Regular cardiac myocyte (primary cell): ENCODE measurements around the gene ACO2. TPM values are rescaled to one million over a fixed set of nuclear protein-coding genes. Genes with fewer than 3 reads are reported as not detected.

ENCODE experiments used
- total RNA-seq: library from RNA; depleted of rRNA; stranded (reverse); fragments of >200 nt; gene quantifications from 2 replicates; pipeline ENCODE4 v1.2.3, GENCODE V29; 2014

ACO2 gene
- total RNA-seq = 57.5 and 103 TPM in 2 replicates

DNA sequence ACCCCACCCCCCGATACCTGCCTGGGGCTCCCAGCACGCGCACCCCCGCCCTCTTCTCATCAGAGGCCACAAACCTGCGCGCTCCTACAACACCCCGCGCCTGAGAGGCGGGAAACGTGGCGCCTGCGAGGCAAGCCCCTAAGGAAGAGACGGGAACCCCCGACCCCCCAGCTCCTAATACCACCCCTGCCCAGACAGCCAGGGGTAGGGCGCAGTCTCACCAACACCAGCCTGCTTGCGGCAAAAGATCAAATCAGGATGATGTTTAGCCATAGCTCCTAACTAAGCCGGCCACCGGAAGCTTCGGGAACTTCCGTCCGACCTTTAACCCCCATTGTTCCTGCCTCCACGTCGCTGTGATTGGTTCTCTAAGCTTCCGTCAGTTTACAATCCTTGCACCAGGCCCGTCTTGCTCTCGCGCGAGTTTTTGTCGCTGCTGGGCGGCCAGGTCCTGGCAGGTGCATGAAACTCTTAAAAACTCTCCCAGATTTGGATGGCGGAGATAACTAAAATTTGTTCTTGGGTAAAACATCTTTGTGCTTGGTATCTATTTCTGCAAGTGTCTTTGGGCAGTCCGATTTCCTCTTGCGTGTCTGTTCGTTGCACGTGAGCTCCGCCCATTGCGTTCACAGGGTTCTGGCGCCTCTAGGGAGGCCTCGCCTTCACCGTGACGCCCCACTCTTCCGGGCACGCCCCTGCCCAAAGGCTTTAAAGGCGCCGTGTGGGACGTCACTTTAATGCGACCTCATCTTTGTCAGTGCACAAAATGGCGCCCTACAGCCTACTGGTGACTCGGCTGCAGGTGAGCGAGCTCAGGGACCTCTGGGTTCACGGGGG lies at the start of gene ACO2, which contains the start of gene PHF5A:
Gene ACO2 (plus strand): TSS at position 737 of the 837 bp plus-strand sequence. CDS start 30 bp downstream, at position 767.
Gene PHF5A (minus strand): TSS at position 312 of the 837 bp plus-strand sequence. CDS start 39 bp downstream, at position 273.

GRCh38 chr22:41446639-41447434 lies 22.1 kb upstream of the ACO2 start, which contains the start of gene TOB2:
Gene TOB2 (minus strand): TSS chr22:41446801. CDS start chr22:41437345, 9,456 bp downstream.

GRCh38 chr22:41543854-41544670 lies 75.1 kb downstream of the ACO2 start, which contains the start of gene POLR3H:
Gene POLR3H (minus strand): TSS chr22:41544470. CDS start chr22:41544101, 369 bp downstream.

Other genes with a start within 250 kb of the ACO2 start
- 0.96 and 1.4 TPM in 2 replicates for gene CHADL, start 228.2 kb upstream of the ACO2 start, total RNA-seq
- 56.9 and 184 TPM in 2 replicates for gene RANGAP1, start 182.9 kb upstream of the ACO2 start, total RNA-seq
- 47.9 and 56.4 TPM in 2 replicates for gene ZC3H7B, start 167.6 kb upstream of the ACO2 start, total RNA-seq
- 3.6 and 7.0 TPM in 2 replicates for gene TEF, start 87.2 kb upstream of the ACO2 start, total RNA-seq
- 9.0 and 19.9 TPM in 2 replicates for gene TOB2, start 22.3 kb upstream of the ACO2 start, total RNA-seq
- gene PHF5A, start 425 bp upstream of the ACO2 start, total RNA-seq = 47.6 and 93.9 TPM in 2 replicates
- 14.4 and 18.8 TPM in 2 replicates for gene POLR3H, start 75.4 kb downstream of the ACO2 start, total RNA-seq
- gene CSDC2, start 91.9 kb downstream of the ACO2 start, total RNA-seq = under 0.01 and 0.56 TPM in 2 replicates
- 17.2 and 56.6 TPM in 2 replicates for gene PMM1, start 120.7 kb downstream of the ACO2 start, total RNA-seq
- 13.0 and 24.2 TPM in 2 replicates for gene DESI1, start 151.9 kb downstream of the ACO2 start, total RNA-seq
- gene XRCC6, start 152.2 kb downstream of the ACO2 start, total RNA-seq = 264 and 453 TPM in 2 replicates
- 69.9 and 127 TPM in 2 replicates for gene SNU13, start 219.8 kb downstream of the ACO2 start, total RNA-seq
- 0.96 and 1.7 TPM in 2 replicates for gene MEI1, start 230.4 kb downstream of the ACO2 start, total RNA-seq